Ramos (cell line): ENCODE measurements around the gene KMO.

Source experiments
- in situ Hi-C: fragments of 300-500 bp; cut with MboI; formaldehyde crosslinking; loops from one replicate; pipeline ENCODE4 v1.14.3; 2022; ENCODE audit warnings: low sequenced_read_pairs; ENCODE audit not compliant: unreplicated experiment

Gene KMO

DNA sequence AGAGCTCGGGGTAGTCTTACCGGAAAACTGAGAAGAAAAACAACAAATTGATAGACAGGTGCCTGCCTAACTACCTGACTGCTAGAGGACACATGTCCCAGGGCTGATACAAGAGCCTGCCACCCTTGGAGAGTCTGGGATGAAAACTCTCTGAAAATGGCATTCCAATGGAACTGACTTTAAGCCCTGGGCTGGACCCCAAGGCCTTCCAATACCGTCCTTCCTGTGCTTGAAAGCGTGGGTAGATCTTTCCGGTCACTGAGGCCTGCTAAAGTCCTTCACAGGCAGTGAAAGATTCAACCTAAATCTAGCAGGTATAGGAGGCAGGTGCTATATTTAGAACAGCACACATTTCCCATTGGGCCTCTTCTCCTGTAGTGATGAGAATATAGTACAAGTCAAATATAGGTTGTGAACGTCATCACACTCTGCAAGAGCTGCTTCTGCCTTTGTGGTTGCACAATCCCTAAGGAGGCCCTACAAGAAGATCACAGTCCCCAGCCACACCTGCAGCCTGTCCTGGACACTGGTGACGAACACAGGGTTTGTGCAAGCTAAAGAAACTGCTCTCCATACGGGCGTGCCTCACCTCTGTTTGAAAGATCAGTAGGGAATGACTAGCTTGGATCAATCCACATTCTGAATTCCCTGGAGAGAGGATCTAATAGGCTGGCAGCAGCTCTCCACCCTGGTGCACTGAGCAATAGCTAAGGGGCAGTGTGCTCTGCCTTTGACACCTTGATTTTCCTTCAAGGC, 108.9 kb downstream of the KMO start:
- in situ Hi-C loops = no loop called here

DNA sequence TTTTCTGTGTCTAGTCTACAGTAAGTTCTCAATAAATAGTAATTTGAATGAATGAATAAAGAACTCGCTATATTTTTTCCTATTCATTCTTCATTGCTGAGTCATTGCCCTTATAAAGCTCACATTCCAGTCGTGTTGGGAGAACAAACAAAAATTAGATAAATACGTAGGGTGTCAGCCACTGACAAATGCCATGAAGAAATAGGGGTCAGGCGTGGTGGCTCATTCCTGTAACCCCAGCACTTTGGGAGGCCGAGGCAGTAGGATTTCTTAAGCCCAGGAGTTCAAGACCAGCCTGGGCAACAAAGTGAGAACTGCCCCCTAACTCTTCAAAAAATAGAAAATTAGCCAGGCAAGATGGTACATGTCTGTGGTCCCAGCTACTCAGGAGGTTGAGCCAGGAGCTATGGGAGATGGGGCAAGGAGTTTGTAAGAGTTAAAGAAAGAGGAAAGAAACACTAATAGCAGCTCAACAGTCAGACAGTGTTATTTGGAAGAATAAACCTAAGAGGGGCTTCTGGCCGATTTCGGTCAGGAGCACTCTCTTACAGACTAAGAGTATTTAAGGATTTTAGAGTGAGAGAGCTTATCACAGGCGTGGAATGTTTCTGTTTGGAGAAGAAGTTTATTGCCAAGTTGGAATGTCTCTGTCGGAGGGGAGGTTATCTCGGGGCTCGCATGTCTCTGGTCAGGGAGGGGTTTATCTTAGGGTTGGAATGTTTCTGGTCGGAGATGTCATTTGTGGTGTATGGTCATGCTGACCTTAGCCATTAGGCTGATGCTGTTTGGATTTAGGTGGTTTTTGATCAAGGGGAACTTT, 109.8 kb downstream of the KMO start:
- in situ Hi-C loops = no loop called here

DNA sequence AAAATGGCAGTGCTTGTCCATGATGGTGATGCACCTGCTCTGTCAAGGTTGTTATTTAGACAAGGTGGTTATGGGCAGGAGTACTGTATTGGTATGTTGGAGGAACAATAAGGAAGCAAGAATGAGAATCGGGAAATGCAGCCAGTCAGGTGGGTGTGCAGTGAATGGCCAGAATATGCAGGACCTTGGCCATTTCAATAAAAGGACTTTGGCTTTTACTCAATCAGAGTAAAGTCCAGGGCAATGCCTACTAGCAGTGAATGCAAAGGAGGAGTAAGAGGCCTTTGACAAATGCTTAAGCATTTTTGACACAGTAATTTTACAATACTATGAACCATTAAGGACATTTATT, 110.4 kb downstream of the KMO start:
- in situ Hi-C loops = no loop called here

DNA sequence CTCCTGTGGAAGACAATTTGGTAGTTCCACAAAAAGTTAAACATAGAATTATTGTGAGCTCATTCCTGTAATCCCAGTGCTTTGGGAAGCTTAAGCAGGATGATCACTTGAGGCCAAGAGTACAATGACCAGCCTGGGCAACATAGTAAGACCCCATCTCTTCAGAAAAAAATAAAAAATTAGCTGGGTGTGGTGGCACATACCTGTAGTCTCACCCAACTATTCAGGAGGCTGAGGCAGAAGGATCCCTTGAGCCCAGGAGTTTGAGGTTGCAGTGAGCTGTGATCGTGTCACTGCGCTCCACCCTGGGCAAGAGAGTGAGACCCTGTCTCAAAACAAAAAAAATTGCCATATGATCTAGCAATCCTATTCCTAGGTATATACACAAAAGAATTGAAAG, 112.1 kb downstream of the KMO start:
- in situ Hi-C loops = no loop called here

DNA sequence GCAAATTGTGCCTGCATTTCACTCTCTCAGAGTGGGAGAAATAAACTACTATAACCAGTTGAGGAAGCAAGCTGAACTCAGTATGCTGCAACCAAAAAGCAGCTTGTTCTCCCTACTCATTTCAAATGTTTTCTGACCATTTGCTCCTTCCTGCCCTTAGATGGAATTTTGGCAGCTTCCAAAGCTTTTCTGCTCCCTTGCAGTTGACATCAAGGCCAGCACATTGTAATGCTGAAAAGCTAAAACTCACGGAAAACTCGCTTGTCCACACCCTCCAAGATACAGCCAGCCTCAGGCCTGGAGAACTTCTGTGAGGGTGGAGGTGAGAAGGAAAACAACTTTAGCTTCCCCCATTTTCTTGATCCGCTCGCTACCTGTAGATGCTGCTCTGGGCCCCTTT, 113.0 kb downstream of the KMO start:
- in situ Hi-C loops = no loop called here
